ENCODE measurements around the gene TMEM178B.

TMEM178B gene

DNA sequence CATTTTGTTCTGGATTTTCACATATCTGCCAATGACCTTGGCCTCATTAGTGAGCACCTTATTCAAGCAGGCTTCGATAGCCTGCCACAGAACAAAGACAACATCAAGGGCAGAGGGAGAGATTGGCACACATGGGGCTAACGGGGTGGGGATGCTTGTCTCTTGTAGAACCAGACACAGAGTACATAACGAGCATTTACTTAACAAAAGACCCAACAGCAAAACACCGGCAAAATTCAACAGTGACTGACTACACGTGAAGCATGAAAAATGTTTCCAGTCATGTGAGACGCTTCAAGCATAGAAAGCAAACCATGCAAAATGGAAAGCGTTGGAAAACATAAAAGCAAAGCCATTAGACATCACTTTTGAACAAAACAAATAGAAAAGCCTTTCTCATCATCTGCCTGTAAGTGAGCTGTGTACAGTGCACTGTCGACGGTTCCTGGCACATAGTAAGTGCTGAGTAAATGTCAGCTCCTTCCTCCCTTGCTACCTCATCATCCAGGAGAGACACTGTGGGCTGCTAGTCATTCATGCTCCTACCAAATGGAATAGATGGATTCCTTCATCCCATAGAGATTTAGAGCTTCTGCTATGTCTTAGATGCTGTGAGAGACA, 342.9 kb downstream of the TMEM178B start:
- no peak for DNase-seq (ENCODE audit: low read depth in 3 of 3, low spot score in 1 of 3)

DNA sequence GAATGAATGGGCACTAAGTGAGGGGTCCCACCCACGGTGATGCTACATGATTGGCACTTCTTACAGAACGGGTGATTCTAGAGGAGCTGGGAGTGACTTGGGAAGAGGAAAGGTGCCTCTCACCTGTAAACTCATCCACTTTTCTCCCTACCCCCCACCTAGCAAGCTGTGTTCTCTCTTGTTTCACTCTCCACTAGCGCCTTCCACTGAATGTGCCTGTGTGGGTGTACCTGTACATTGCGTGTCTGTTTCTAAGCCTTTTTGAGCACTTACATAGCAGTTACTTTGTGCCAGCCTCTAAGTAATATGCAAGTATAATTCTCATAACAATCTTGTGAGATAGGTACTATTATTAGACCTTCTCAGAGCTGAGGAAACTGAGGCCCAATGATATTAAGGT, 343.6 kb downstream of the TMEM178B start:
- no peak for DNase-seq (ENCODE audit: low read depth in 3 of 3, low spot score in 1 of 3)

- DNase-seq (ENCODE audit: low read depth in 3 of 3, low spot score in 1 of 3), result no peak
These were observed 344.2 kb downstream of the TMEM178B start for GRCh38 chr7:141418066-141418465.

GRCh38 chr7:141421306-141421705, 347.4 kb downstream of the TMEM178B start:
- DNase-seq (ENCODE audit: low read depth in 3 of 3, low spot score in 1 of 3), result no peak

GRCh38 chr7:141427134-141427533, 353.3 kb downstream of the TMEM178B start:
- DNase-seq (ENCODE audit: low read depth in 3 of 3, low spot score in 1 of 3), result no peak

GRCh38 chr7:141430455-141431139, 356.7 kb downstream of the TMEM178B start:
- DNase-seq (ENCODE audit: low read depth in 3 of 3, low spot score in 1 of 3), result no peak

DNA sequence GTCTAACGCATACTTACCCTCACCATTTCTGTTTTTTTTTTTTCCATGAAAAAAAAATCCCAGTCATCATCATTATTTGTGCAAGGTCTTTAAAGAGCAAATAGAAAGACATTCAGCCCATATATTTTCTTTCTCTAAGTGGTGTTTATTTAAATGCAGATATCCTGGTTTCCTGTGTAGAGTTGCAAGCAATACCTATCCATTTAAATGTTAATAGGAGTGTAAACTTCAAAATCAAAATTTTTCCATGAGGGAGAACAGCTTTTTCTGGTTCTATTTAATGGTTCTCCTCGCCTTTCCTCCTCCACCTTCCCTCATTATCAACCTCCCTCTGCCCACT, 357.2 kb downstream of the TMEM178B start:
- DNase-seq (ENCODE audit: low read depth in 3 of 3, low spot score in 1 of 3), result no peak

DNA sequence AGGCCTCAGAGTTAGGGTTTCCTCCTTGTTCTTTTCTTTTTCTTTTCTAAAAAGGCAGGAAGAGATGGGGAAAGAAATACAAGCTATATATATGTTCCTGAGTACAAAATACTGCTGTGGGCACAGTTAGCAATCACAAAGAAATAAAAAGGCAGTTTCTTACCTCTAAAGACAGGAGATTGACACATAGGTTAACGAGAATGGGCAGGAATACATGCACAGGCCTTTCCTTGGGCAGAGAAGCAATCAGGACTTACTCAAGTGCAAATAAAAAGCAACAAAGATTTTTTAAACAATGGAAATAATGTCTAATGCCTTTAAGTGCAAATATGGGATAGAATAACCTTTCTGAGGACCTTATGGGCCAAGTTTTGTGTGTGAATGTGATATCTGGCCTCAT, 357.8 kb downstream of the TMEM178B start:
- DNase-seq (ENCODE audit: low read depth in 3 of 3, low spot score in 1 of 3), result no peak

GRCh38 chr7:141433698-141434097, 359.8 kb downstream of the TMEM178B start:
- DNase-seq (ENCODE audit: low read depth in 3 of 3, low spot score in 1 of 3), result no peak

DNA sequence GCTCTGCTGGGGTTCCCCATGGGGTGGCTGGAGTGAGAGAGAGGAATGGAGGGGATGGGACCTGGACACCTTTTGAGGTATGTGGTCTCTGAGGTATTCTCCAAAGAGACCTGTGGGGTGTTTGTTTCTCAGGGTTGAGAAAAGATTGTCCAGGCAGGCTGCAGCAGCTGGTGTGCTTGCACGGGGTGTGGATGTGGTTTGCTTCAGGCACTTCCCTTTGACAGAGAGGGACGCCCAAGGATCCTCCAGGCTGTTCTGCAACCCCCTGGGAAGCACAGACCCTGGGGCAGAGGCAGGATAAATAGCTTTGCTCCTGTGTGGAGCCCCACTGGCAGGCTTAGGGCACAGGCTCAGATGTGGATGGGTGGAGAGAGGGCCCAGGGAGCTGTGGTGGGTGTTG, 362.3 kb downstream of the TMEM178B start:
- no peak for DNase-seq (ENCODE audit: low read depth in 3 of 3, low spot score in 1 of 3)

- DNase-seq (ENCODE audit: low read depth in 3 of 3, low spot score in 1 of 3), result no peak
These were observed 362.8 kb downstream of the TMEM178B start for GRCh38 chr7:141436575-141437075.

GRCh38 chr7:141439164-141439563, 365.3 kb downstream of the TMEM178B start:
- no peak for DNase-seq (ENCODE audit: low read depth in 3 of 3, low spot score in 1 of 3)

DNA sequence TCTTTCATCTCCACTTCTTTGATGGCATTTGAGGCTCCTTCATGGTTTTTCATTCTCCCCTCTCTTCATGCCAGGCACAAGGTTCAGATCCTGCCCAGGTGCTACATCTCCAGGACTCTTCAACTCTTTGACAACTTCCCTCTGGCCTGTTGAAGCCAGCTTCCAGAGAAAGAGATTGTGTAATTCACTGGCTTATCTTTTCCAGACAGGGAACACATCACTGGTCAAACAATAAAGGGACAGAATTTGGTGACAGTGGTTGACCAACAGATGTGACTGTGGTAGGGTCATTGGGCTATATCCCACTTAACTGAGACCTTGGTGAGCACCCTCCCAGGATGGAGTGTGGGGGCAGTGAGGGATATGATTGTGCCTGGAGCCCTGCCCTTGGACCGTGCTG, 365.9 kb downstream of the TMEM178B start:
- no peak for DNase-seq (ENCODE audit: low read depth in 3 of 3, low spot score in 1 of 3)

DNA sequence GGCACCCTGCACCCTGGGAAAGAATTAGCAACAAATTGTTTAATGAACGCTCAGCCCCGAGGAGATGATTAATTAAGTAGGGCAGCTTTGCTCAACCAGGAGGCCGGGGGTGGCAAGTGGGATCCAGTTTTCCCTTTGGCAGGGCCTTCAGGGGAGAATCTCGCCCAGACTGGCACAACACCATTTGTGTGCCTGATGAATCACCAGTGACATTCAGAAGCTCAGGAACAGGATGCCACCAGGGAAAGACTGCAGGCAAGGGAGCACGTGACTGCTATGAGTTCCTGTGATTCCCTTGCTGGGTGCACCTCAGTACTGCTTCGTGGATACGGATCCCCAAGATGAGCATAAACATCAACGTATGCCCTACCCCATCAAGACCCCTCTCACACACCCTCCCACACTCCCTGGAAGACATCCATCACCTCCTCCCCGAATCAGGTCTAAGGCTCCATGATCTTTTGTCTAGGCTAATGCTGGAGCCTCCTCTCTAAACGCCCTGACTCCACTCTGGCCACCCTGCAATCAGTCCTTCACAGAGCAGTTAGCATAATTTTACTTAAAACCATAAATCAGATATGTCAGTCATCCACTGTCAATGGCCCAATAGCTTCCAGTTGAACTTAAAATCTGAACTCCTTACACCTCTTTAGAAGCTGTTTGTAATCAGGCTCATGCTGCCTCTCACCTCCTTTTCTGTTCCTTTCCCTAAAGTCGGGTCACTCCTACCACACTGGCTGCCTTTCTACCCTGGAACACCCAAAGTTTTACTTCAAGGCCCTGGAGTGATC, 368.2 kb downstream of the TMEM178B start:
- DNase-seq (ENCODE audit: low read depth in 3 of 3, low spot score in 1 of 3), result no peak

- DNase-seq (ENCODE audit: low read depth in 3 of 3, low spot score in 1 of 3), result no peak
These were observed 368.9 kb downstream of the TMEM178B start for GRCh38 chr7:141442781-141443180.

DNA sequence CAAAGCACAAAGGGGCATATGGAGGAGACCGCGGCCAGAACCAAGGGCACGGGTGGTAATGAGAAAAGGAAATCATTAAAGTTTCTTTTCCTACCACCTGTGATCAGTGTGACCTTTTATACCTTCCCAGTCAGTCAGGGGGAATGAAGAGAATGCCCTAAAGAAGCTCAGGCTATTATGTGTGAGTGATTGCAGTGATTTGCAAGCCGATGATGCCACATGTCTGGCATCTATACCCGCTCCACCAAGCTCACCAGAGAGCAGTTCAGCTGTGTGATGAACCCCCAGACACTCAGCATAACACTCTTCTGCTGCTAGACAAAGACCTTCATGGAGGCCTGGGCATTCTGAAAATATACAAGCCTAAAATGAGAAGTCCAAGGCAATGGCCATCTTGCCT, 371.1 kb downstream of the TMEM178B start:
- DNase-seq (ENCODE audit: low read depth in 3 of 3, low spot score in 1 of 3), result no peak

- DNase-seq (ENCODE audit: low read depth in 3 of 3, low spot score in 1 of 3), result no peak
These were observed 377.4 kb downstream of the TMEM178B start for GRCh38 chr7:141451232-141451631.

DNA sequence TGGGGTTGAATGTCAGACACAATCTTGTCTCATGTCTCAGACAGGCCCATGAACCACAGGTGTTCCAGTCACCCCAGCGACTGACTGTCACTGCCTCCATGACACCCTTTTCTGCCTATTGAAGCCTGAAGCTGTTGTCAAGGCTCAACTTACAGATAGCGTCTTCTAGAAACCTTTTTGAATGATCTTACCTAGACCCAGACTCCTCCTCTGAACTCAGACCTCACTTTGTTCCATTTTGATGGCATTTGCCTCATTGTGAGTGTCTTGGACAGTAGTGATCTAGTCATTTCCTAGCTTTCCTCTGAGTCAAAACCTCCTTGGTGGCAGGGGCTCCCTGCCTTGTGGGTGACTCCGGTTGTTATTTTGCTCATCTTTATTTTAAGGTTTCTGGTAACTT, 379.0 kb downstream of the TMEM178B start:
- no peak for DNase-seq (ENCODE audit: low read depth in 3 of 3, low spot score in 1 of 3)

- no peak for DNase-seq (ENCODE audit: low read depth in 3 of 3, low spot score in 1 of 3)
These were observed 380.5 kb downstream of the TMEM178B start for GRCh38 chr7:141454338-141454737.

GRCh38 chr7:141455723-141456122, 381.9 kb downstream of the TMEM178B start:
- no peak for DNase-seq (ENCODE audit: low read depth in 3 of 3, low spot score in 1 of 3)

- DNase-seq (ENCODE audit: low read depth in 3 of 3, low spot score in 1 of 3), result no peak
These were observed 382.4 kb downstream of the TMEM178B start for GRCh38 chr7:141456298-141456697.

DNA sequence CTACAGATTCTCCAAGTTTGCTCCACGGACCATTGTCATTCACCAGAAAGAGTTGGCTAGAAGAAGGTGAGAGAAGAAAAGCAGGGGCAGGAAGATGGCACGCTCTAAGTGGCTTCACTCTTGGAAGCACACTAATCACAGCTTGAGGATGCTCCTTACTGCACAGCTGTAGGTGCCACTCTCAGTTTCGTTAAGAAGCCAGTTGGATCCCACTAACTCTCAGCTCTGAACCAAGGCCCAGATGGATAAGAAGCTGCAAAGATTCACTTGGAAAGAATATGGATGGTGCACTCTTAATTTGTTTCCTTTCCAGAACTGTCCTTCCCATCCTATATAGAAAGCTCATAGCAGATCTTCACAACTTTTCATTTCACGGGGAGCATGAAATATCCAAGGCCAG, 382.8 kb downstream of the TMEM178B start:
- no peak for DNase-seq (ENCODE audit: low read depth in 3 of 3, low spot score in 1 of 3)

Measured in stimulated activated CD4-positive, alpha-beta T cell treated with anti-CD3 and anti-CD28 coated beads, TNF-alpha, amount 100 ng/mL, for 1 hour (primary cell).